Measurements from ENCODE around the gene NNT.
"Not testable (repeated sequence)": the region's sequence is repeated elsewhere in the genome, so short reads cannot be mapped to it uniquely, and the experiment has no call there.

NNT gene

DNA sequence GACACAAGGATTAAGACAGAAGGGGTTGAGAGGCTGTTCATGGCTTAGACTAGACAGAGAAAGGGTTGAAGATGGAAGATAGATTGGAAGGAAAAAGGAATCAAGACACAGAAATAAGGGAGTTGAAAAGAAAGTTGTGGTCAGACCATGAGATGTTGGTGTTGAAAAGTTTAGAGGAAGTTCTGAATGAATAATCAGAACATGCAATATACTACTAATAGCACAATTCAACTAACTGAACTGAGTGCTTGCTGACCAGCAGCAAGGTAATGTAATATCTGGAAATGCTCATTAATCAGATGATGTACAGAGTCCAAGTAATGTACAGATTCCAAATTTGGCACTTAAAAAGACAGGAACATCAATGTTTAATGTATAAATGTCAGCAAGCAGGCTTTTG lies 10.6 kb upstream of the NNT start:
- Histone ChIP-seq H3K9me3 (ENCODE audit: insufficient read depth, low read depth, low read length) (no peaks in the 10 kb centered on the region), H3K4me2 (ENCODE audit: low read depth, low read length, poor library complexity, severe bottlenecking) (no peak overlapping the region), H3K27me3 (ENCODE audit: insufficient read depth, low read length, poor library complexity, severe bottlenecking) (no peaks in the 10 kb centered on the region), H4K20me1 (ENCODE audit: insufficient read depth, low read length, poor library complexity, severe bottlenecking) (no peaks in the 10 kb centered on the region), H2AFZ (ENCODE audit: low read length) (no peak overlapping the region), H3K36me3 (ENCODE audit: insufficient read depth, low read length) (no peaks in the 10 kb centered on the region), H3K9me2 (replicated peaks; ENCODE audit: low read depth, low read length) (no peaks in the 10 kb centered on the region), H3K4me3 (ENCODE audit: low read length, poor library complexity, severe bottlenecking) (no peak overlapping the region), H3K4me1 (ENCODE audit: insufficient read depth, low read length, poor library complexity, severe bottlenecking) (no peaks in the 10 kb centered on the region), H3K9ac (ENCODE audit: low read depth, low read length, poor library complexity, severe bottlenecking) (no peak overlapping the region), H3F3A (ENCODE audit: low read depth) (no peaks in the 10 kb centered on the region), H3K79me2 (ENCODE audit: insufficient read depth, low read length) (no peaks in the 10 kb centered on the region)
- no peak for TF ChIP-seq EZH2phosphoT487 (IDR thresholded peaks at IDR 0.05; ENCODE audit: borderline replicate concordance)
- TF ChIP-seq, protein P1, sequence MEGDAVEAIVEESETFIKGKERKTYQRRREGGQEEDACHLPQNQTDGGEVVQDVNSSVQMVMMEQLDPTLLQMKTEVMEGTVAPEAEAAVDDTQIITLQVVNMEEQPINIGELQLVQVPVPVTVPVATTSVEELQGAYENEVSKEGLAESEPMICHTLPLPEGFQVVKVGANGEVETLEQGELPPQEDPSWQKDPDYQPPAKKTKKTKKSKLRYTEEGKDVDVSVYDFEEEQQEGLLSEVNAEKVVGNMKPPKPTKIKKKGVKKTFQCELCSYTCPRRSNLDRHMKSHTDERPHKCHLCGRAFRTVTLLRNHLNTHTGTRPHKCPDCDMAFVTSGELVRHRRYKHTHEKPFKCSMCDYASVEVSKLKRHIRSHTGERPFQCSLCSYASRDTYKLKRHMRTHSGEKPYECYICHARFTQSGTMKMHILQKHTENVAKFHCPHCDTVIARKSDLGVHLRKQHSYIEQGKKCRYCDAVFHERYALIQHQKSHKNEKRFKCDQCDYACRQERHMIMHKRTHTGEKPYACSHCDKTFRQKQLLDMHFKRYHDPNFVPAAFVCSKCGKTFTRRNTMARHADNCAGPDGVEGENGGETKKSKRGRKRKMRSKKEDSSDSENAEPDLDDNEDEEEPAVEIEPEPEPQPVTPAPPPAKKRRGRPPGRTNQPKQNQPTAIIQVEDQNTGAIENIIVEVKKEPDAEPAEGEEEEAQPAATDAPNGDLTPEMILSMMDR (conservative IDR thresholded peaks at IDR 0.05; ENCODE audit: low read length) = no peak

DNA sequence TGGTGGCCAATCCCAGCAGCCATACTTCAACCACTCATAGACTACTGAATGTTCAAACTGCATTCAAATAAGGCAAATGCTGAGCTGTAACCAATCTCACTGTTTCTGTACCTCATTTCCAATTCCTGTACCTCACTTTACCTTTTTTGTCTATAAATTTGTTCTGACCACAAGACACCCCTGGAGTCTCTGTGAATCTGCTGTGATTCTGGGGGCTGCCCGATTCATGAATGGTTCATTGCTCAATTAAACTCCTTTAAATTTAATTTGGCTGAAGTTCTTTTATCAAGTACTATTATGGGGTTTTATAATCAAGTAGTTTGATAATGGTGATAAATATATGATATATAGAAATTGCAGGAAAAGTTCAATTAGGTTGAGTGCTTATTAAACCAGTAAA lies 4.1 kb upstream of the NNT start:
- H3K27me3 ChIP-seq (ENCODE audit: insufficient read depth, low read length, poor library complexity, severe bottlenecking); H3K36me3 ChIP-seq (ENCODE audit: insufficient read depth, low read length); H4K20me1 ChIP-seq (ENCODE audit: insufficient read depth, low read length, poor library complexity, severe bottlenecking); H2AFZ ChIP-seq (ENCODE audit: low read length); H3F3A ChIP-seq (ENCODE audit: low read depth); H3K9ac ChIP-seq (ENCODE audit: low read depth, low read length, poor library complexity, severe bottlenecking); H3K9me3 ChIP-seq (ENCODE audit: insufficient read depth, low read depth, low read length); H3K4me3 ChIP-seq (ENCODE audit: low read length, poor library complexity, severe bottlenecking); H3K9me2 ChIP-seq (replicated peaks; ENCODE audit: low read depth, low read length): not testable (repeated sequence)
- Histone ChIP-seq H3K79me2 (ENCODE audit: insufficient read depth, low read length) (peaks cover 51% of the 10 kb centered on the region), H3K4me2 (ENCODE audit: low read depth, low read length, poor library complexity, severe bottlenecking) (peak overlapping the region; percentile 84), H3K4me1 (ENCODE audit: insufficient read depth, low read length, poor library complexity, severe bottlenecking) (peaks cover 23% of the 10 kb centered on the region)

DNA sequence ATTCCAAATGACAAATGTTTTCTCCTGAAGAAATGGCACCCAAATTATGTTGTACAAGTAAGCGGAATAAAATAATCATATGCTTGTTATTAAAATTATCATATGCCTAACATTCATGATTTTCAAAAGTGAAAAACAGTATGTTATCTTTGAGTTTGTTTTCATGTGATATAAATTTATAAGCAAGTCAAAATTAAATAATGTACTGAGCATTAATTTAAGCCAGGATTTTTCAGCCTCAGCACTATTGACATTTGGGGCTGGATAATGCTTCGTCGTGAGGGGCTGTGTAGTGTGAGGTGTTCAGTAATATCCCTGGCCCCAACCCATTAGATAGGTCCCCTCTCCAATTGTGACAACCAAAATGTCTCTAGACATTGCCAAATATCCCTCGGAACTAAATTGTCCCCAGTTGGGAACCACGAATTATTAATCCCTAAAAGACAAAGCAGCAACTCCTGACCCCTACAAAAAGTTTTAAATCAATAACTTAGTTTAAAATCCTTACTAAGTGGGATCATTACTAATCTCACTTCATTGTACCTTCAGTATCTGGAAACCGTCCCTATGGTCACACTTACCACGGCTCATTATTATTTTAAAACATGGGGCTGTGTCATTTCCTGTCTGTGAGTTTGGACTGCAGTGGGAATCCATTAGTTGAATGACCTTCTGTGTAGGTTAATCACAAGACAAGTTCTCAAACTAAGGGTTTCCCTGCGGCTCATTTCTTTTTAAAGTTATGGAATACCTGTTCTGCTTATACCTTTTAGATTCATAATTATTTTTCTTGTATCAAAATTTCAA lies 1.3 kb upstream of the NNT start:
- H3F3A ChIP-seq (ENCODE audit: low read depth) = no peaks in the 10 kb centered on the region
- H3K9me3 ChIP-seq (ENCODE audit: insufficient read depth, low read depth, low read length) = no peaks in the 10 kb centered on the region
- H2AFZ ChIP-seq (ENCODE audit: low read length) = peak overlapping the region; percentile 98; the same call in 1 of the 2 replicates
- H3K4me3 ChIP-seq (ENCODE audit: low read length, poor library complexity, severe bottlenecking) = peak overlapping the region; percentile 93
- peak overlapping the region; percentile 97 for H3K9ac ChIP-seq (ENCODE audit: low read depth, low read length, poor library complexity, severe bottlenecking)
- no peaks in the 10 kb centered on the region for H3K9me2 ChIP-seq (replicated peaks; ENCODE audit: low read depth, low read length)
- no peaks in the 10 kb centered on the region for H3K36me3 ChIP-seq (ENCODE audit: insufficient read depth, low read length)
- TF ChIP-seq, protein P1 (conservative IDR thresholded peaks at IDR 0.05; ENCODE audit: low read length) = no peak
- no peak for TF ChIP-seq EZH2phosphoT487 (IDR thresholded peaks at IDR 0.05; ENCODE audit: borderline replicate concordance)
- H3K4me2 ChIP-seq (ENCODE audit: low read depth, low read length, poor library complexity, severe bottlenecking) = peak overlapping the region; percentile 84
- no peaks in the 10 kb centered on the region for H3K27me3 ChIP-seq (ENCODE audit: insufficient read depth, low read length, poor library complexity, severe bottlenecking)
- peaks cover 78% of the 10 kb centered on the region for H3K79me2 ChIP-seq (ENCODE audit: insufficient read depth, low read length)
- peaks cover 45% of the 10 kb centered on the region for H3K4me1 ChIP-seq (ENCODE audit: insufficient read depth, low read length, poor library complexity, severe bottlenecking)
- peaks cover 11% of the 10 kb centered on the region for H4K20me1 ChIP-seq (ENCODE audit: insufficient read depth, low read length, poor library complexity, severe bottlenecking)

Measured in Loucy (cell line).